GM10248 (cell line): ENCODE measurements around the gene COL1A1.

Experiments
- CTCF ChIA-PET: fragments of 300-600 bp; sonication (Branson Sonifier 250); formaldehyde crosslinking; extraction: SDS; loops from one replicate; lab custom pipeline; 2021; ENCODE audit warnings: antibody characterized with exemption; lab: Yijun Ruan, JAX
- POLR2A ChIA-PET: fragments of 350-650 bp; sonication (Branson Sonifier 250); formaldehyde crosslinking; extraction: SDS; loops from one replicate; lab custom pipeline; 2020; ENCODE audit warnings: antibody characterized with exemption; lab: Yijun Ruan, JAX
- DNase-seq: peaks from one replicate; pipeline ENCODE4 v3.0.0; 2012; ENCODE audit errors: extremely low spot score
- CTCF ChIP-seq: IDR thresholded peaks from 2 replicates; pipeline ENCODE4 v1.5.1; 2012; ENCODE audit warnings: mild to moderate bottlenecking, low read depth; ENCODE audit errors: extremely low read depth, missing control alignments, control extremely low read depth

The COL1A1 gene

DNA sequence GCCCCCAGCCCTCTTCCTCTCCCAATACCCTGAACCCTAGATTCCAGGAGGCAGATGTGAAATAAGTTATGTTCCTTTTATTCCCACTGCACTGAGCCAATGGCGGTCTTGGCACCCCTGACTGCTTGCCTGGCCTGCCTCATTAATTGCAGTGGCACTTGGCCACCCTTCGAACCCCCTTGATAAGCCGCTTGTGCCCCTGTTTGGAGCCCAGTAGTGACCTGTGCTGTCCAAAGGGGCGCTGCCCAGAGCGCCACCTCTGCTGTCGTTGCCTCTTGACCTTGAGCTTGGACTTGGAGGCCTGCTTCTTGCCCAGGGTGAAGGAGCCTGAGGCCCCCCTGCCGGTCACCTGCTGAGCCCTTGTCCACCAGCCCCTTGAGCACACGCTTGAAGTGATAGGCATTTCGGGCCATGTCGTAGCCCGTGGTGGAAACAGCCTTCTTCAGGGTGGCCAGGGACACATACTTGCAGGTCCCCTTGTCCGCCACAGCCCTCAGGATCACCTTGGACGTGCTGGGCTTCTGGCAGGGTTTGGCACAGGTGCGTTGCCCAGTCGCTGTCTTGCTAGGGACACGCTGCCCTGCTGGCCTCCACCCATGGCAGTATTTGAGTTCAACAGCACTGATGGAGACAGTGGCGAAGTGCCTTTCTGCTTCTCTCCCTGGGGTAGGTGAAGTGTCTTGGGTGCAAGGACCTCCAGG is 29.9 kb downstream of the COL1A1 start:
- DNase-seq, result no peak
- CTCF ChIA-PET, result interaction anchor here (0.8 to 4.6 kb wide), 9 partner anchors 10 to 123 kb away, joined by 3 to 58 read pairs (median 5); partner anchors contain the start of genes COL1A1 and TMEM92
- TF ChIP-seq CTCF, result no peak
- POLR2A ChIA-PET, result no interaction called here

GRCh38 chr17:50170662-50171370 is 30.6 kb downstream of the COL1A1 start:
- DNase-seq, result peak; percentile 73
- TF ChIP-seq CTCF, result no peak
- POLR2A ChIA-PET, result no interaction called here
- CTCF ChIA-PET, result interaction anchor here (0.9 to 6.4 kb wide), 19 partner anchors 7 to 192 kb away, joined by 3 to 107 read pairs (median 16); partner anchors contain the start of genes COL1A1, PPP1R9B and TMEM92

DNA sequence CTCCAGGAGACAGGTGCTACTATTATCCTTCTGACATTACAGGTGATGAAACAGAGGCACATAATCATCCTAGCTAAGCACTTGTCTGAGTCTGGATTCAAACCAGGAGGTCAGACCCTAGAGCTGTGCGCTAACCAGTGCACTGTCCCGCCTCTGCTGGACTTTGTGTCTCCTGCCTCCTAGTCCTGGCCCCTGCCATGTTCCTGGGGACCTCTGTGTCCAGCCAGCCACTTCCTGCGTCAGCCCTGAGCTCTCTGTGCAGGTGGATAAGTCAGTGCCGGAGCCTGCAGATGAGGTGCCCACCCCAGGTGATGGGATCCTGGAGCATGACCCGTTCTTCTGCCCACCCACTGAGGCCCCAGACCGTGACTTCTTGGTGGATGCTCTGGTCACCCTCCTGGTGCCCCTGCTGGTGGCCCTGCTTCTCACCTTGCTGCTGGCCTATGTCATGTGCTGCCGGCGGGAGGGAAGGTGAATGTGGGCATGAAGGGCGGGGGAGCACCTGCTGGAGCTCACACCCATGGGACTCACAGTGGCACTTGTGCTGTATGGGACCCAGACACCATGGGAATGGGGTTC is 31.5 kb downstream of the COL1A1 start:
- ChIA-PET POLR2A (no interaction called here), CTCF (interaction anchor here (0.7 to 6.4 kb wide), 43 partner anchors 8 to 192 kb away, joined by 3 to 107 read pairs (median 6); partner anchors contain the start of genes COL1A1, PPP1R9B, TMEM92 and XYLT2)
- DNase-seq, result no peak
- TF ChIP-seq CTCF, result no peak

DNA sequence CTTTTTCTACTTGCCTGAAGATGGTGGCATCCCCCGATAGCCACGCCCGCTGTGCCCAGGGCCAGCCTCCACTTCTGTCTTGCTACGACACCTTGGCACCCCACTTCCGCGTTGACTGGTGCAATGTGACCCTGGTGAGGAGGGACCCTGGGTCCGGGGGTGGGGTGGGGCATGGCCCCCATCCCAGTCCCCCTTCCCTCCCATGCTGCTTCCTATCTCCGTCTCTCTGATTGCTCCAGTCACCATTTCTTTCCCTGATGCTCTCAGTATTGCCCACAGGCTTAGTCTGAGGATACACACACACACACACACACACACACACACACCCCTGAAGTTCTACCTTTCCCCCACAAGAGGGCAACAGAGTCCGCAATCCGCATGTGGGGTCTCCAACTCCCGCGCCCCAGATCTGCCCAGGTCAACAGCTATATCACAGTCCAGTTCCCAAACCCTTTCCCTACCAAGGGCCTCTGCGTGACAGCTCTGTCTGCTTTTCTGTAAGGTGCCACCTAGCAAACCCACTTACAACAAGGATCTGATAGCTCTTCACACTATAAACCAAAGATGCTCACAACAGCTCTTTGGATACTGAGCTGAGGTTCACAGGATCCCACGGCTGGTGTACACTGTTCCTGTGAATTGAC is 32.2 kb downstream of the COL1A1 start:
- CTCF ChIA-PET, result interaction anchor here (0.7 to 6.4 kb wide), 43 partner anchors 8 to 177 kb away, joined by 3 to 107 read pairs (median 6); partner anchors contain the start of genes COL1A1, PPP1R9B, TMEM92 and XYLT2
- peak; percentile 84 for TF ChIP-seq CTCF
- DNase-seq, result peak; percentile 75

DNA sequence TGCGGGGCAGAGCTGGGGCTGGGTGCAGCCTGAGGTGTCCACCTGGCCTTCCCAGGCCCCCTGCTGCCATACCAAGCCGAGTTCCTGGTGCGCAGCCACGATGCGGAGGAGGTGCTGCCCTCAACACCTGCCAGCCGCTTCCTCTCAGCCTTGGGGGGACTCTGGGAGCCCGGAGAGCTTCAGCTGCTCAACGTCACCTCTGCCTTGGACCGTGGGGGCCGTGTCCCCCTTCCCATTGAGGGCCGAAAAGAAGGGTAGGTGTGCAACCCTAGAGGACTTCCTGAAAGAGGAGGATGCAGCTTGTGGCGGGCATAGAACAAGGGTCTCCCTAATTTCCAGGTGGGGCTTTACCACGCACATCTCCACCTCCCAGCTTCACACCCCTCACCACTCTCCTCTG is 33.1 kb downstream of the COL1A1 start:
- no peak for TF ChIP-seq CTCF
- DNase-seq, result no peak
- ChIA-PET POLR2A (no interaction called here), CTCF (interaction anchor here (0.7 to 6.4 kb wide), 12 partner anchors 10 to 127 kb away, joined by 3 to 107 read pairs (median 16); partner anchors contain the start of genes COL1A1, PPP1R9B and TMEM92)

More for the DNA sequence above, 32.2 kb downstream of the COL1A1 start:
- POLR2A ChIA-PET, result no interaction called here
